PFSK-1 (cell line): ENCODE results near the gene SERPINI1.
A peak's percentile ranks its signal among the peaks of the same experiment; 100 is the strongest.

Source experiments
- FOXP2 ChIP-seq: optimal IDR thresholded peaks from 2 replicates; pipeline ENCODE3; 2011; ENCODE audit warnings: borderline replicate concordance, control low read depth, inconsistent platforms; ENCODE audit not compliant: insufficient read depth; ENCODE audit errors: extremely low read length, extremely low read depth
- POLR2AphosphoS5 ChIP-seq: IDR thresholded peaks from 2 replicates; pipeline ENCODE4 v1.6.1; 2012; ENCODE audit warnings: low read depth, mild to moderate bottlenecking, control low read depth, low read length, moderate library complexity
- SIN3A ChIP-seq: IDR thresholded peaks from 2 replicates; pipeline ENCODE4 v1.6.1; 2012; ENCODE audit warnings: mild to moderate bottlenecking, low read length, moderate library complexity, borderline replicate concordance; ENCODE audit not compliant: insufficient read depth
- TAF1 ChIP-seq: IDR thresholded peaks from 2 replicates; pipeline ENCODE4 v1.6.1; 2012; ENCODE audit warnings: low read length, control low read depth, borderline replicate concordance; ENCODE audit not compliant: insufficient read depth
- TF ChIP-seq, protein P1 (sequence below), 2 experiments: IDR thresholded peaks; 2 replicates each; pipeline versions ENCODE4 v1.6.1 to v1.8.0; 2011 to 2012; ENCODE audit warnings: low read depth in 2 of 2, low read length in 2 of 2, control low read depth in 1 of 2, inconsistent platforms in 1 of 2, mild to moderate bottlenecking in 1 of 2, moderate library complexity in 1 of 2; ENCODE audit not compliant: insufficient read depth in 1 of 2

SERPINI1 gene

GRCh38 chr3:167731393-167731792 is 4.1 kb upstream of the SERPINI1 start:
- TF ChIP-seq POLR2AphosphoS5 = no peak
- TF ChIP-seq FOXP2 = no peak
- TF ChIP-seq TAF1 = no peak
- TF ChIP-seq SIN3A = no peak
- TF ChIP-seq, protein P1, sequence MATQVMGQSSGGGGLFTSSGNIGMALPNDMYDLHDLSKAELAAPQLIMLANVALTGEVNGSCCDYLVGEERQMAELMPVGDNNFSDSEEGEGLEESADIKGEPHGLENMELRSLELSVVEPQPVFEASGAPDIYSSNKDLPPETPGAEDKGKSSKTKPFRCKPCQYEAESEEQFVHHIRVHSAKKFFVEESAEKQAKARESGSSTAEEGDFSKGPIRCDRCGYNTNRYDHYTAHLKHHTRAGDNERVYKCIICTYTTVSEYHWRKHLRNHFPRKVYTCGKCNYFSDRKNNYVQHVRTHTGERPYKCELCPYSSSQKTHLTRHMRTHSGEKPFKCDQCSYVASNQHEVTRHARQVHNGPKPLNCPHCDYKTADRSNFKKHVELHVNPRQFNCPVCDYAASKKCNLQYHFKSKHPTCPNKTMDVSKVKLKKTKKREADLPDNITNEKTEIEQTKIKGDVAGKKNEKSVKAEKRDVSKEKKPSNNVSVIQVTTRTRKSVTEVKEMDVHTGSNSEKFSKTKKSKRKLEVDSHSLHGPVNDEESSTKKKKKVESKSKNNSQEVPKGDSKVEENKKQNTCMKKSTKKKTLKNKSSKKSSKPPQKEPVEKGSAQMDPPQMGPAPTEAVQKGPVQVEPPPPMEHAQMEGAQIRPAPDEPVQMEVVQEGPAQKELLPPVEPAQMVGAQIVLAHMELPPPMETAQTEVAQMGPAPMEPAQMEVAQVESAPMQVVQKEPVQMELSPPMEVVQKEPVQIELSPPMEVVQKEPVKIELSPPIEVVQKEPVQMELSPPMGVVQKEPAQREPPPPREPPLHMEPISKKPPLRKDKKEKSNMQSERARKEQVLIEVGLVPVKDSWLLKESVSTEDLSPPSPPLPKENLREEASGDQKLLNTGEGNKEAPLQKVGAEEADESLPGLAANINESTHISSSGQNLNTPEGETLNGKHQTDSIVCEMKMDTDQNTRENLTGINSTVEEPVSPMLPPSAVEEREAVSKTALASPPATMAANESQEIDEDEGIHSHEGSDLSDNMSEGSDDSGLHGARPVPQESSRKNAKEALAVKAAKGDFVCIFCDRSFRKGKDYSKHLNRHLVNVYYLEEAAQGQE (IDR thresholded peaks at IDR 0.05; ENCODE audit: insufficient read depth in 1 of 2, low read depth in 2 of 2, low read length in 2 of 2) = no peak

DNA sequence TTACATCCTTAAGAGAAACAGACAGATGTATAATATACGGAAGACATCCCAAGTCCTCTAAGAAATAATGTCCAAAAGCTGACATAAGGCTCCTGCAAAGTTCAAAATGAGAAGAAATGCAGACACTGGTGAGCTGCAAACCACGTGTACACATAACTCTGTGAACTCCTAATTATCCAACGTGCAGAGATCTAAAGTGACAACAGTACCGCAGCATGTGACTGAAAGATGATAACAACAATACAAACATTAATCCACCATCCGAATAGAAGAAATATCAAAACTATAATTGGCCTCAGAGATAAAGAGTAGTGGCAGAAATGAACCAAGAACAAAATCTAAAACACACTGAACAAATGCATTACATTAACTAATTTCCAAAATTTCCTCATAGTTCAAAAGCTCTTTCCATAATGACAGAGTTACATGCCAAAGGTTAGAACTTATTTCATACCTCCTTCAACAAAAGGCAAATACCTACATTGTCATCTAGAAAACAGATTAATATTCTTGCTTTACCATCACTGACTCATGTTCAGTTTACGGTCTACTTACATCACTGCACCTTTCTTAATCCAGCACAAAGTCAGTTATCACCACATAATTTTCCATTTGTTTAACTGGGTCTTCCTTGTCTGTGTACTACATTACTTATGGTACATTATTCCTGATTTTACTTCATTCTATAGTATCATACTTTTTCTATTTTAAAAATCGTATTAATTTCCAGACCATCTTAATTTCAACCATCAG is 3.0 kb upstream of the SERPINI1 start:
- no peak for TF ChIP-seq POLR2AphosphoS5
- no peak for TF ChIP-seq SIN3A
- TF ChIP-seq, protein P1 (IDR thresholded peaks at IDR 0.05; ENCODE audit: insufficient read depth in 1 of 2, low read depth in 2 of 2, low read length in 2 of 2) = no peak
- TF ChIP-seq TAF1 = no peak
- no peak for TF ChIP-seq FOXP2

DNA sequence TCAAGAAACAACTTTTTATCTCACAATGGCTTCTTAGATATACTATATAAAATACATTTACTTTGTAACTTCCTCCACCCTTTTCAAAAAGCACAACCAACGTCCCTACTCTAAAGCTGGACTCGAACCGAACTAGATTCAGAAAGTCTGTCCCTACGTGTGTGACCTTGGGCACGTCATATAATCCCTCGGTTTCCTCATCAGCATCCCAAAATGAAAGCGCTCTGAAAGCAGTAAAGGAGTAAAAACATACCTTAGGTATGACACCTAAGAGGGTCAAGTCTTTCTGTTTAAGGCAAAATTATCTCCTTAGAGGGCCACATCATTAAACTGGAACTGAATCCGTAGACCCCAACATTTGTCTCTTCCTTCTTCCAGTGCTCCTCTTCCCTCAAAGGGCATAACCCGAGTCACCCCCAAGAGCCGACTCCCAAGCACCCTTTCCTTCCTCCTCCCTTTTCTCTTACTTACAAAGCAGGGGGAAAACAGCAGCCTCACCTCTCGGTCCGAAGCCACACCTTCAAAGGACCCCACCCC is 1.5 kb upstream of the SERPINI1 start:
- TF ChIP-seq TAF1 = no peak
- no peak for TF ChIP-seq FOXP2
- TF ChIP-seq SIN3A = no peak

- TF ChIP-seq POLR2AphosphoS5 = peak; percentile 60; the same call in 1 of the 2 replicates
- no peak for TF ChIP-seq SIN3A
These were observed 856 bp upstream of the SERPINI1 start, which contains the start of gene PDCD10 for GRCh38 chr3:167734498-167735232. TSS of gene PDCD10 (minus strand) at chr3:167734892. CDS start at chr3:167720157, 14,735 bp downstream.

GRCh38 chr3:167736264-167736787 is 805 bp downstream of the SERPINI1 start:
- TF ChIP-seq POLR2AphosphoS5 = no peak

GRCh38 chr3:167736997-167737396 is 1.5 kb downstream of the SERPINI1 start:
- TF ChIP-seq SIN3A (no peak), TAF1 (no peak), POLR2AphosphoS5 (no peak), FOXP2 (no peak)
- TF ChIP-seq, protein P1 (IDR thresholded peaks at IDR 0.05; ENCODE audit: insufficient read depth in 1 of 2, low read depth in 2 of 2, low read length in 2 of 2) = no peak
